ENCODE data around the gene AMIGO3. TPM values are rescaled to one million over a fixed set of nuclear protein-coding genes. Genes with fewer than 3 reads are reported as not detected.

The AMIGO3 gene
- total and polyA plus RNA-seq, 4 donors: 0.11 to 1.1 TPM; not detected in 2

GRCh38 chr3:49712166-49712565 lies 7.3 kb downstream of the AMIGO3 start (continued):
- TF ChIP-seq FOXA1 (IDR thresholded peaks at IDR 0.05) (no peak), HNF4A (conservative IDR thresholded peaks at IDR 0.05) (no peak)

- Histone ChIP-seq H3K27me3 (ENCODE audit: control insufficient read depth in 4 of 4, insufficient read depth in 4 of 4, low read length in 3 of 4) (no peaks in the 10 kb centered on the region), H3K9ac (ENCODE audit: low read depth in 1 of 2, low read length in 2 of 2) (no peak overlapping the region), H3K4me3 (ENCODE audit: low read depth in 1 of 3, low read length in 3 of 3) (no peak overlapping the region), H3K4me1 (ENCODE audit: control insufficient read depth in 4 of 4, insufficient read depth in 4 of 4, low read length in 3 of 4) (no peaks in the 10 kb centered on the region), H3K36me3 (ENCODE audit: control insufficient read depth in 4 of 4, insufficient read depth in 3 of 4, low read depth in 1 of 4, low read length in 3 of 4) (peaks cover 11 to 68% (median 36%) of the 10 kb centered on the region in 4 donors), H3K27ac (ENCODE audit: low read depth in 1 of 2, low read length in 2 of 2) (no peak overlapping the region), H3K9me3 (ENCODE audit: control insufficient read depth in 4 of 4, low read length in 3 of 4) (no peaks in the 10 kb centered on the region)
- TF ChIP-seq SP1 (IDR thresholded peaks at IDR 0.05): no peak
- no peak for TF ChIP-seq FOXA2 (IDR thresholded peaks at IDR 0.05)
- no peak for TF ChIP-seq RAD21 (IDR thresholded peaks at IDR 0.05)
- no peak for TF ChIP-seq FOXA1 (IDR thresholded peaks at IDR 0.05)
- TF ChIP-seq HNF4A (conservative IDR thresholded peaks at IDR 0.05): no peak
- TF ChIP-seq JUND (IDR thresholded peaks at IDR 0.05): no peak
- TF ChIP-seq EGR1 (IDR thresholded peaks at IDR 0.05; ENCODE audit: low read depth in 2 of 2): no peak
- TF ChIP-seq ZBTB33 (IDR thresholded peaks at IDR 0.05): no peak
- no peak for TF ChIP-seq NR2F2 (IDR thresholded peaks at IDR 0.05)
- no peak for TF ChIP-seq GABPA (IDR thresholded peaks at IDR 0.05 in 1 of 2, conservative IDR thresholded peaks at IDR 0.05 in 1 of 2)
- TF ChIP-seq CTCF (IDR thresholded peaks at IDR 0.05; ENCODE audit: low read depth, low read length, missing input control): no peak
- TF ChIP-seq, protein P1, sequence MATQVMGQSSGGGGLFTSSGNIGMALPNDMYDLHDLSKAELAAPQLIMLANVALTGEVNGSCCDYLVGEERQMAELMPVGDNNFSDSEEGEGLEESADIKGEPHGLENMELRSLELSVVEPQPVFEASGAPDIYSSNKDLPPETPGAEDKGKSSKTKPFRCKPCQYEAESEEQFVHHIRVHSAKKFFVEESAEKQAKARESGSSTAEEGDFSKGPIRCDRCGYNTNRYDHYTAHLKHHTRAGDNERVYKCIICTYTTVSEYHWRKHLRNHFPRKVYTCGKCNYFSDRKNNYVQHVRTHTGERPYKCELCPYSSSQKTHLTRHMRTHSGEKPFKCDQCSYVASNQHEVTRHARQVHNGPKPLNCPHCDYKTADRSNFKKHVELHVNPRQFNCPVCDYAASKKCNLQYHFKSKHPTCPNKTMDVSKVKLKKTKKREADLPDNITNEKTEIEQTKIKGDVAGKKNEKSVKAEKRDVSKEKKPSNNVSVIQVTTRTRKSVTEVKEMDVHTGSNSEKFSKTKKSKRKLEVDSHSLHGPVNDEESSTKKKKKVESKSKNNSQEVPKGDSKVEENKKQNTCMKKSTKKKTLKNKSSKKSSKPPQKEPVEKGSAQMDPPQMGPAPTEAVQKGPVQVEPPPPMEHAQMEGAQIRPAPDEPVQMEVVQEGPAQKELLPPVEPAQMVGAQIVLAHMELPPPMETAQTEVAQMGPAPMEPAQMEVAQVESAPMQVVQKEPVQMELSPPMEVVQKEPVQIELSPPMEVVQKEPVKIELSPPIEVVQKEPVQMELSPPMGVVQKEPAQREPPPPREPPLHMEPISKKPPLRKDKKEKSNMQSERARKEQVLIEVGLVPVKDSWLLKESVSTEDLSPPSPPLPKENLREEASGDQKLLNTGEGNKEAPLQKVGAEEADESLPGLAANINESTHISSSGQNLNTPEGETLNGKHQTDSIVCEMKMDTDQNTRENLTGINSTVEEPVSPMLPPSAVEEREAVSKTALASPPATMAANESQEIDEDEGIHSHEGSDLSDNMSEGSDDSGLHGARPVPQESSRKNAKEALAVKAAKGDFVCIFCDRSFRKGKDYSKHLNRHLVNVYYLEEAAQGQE (IDR thresholded peaks at IDR 0.05): no peak
- no peak for TF ChIP-seq TAF1 (conservative IDR thresholded peaks at IDR 0.05)
- TF ChIP-seq, protein P2, sequence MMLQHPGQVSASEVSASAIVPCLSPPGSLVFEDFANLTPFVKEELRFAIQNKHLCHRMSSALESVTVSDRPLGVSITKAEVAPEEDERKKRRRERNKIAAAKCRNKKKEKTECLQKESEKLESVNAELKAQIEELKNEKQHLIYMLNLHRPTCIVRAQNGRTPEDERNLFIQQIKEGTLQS (IDR thresholded peaks at IDR 0.05): no peak
- no peak for TF ChIP-seq YY1 (IDR thresholded peaks at IDR 0.05)
- no peak for TF ChIP-seq HNF4G (IDR thresholded peaks at IDR 0.05)
- no peak for TF ChIP-seq RXRA (IDR thresholded peaks at IDR 0.05)
- 90% methylated on average over 5 of the region's 5 CpGs for WGBS
- DNase-seq (ENCODE audit: low spot score): no peak
These were observed 8.0 kb downstream of the AMIGO3 start for GRCh38 chr3:49711489-49711888.
